ENCODE data around the gene POU2F1. TPM values are rescaled to one million over a fixed set of nuclear protein-coding genes. Genes with fewer than 3 reads are reported as not detected.

Gene POU2F1
- total RNA-seq, 5 donors from 2014 or later (not counting 1 experiment from before 2014, with no cell fraction given) = 15.1 to 34.5 (median 22.6) TPM

DNA sequence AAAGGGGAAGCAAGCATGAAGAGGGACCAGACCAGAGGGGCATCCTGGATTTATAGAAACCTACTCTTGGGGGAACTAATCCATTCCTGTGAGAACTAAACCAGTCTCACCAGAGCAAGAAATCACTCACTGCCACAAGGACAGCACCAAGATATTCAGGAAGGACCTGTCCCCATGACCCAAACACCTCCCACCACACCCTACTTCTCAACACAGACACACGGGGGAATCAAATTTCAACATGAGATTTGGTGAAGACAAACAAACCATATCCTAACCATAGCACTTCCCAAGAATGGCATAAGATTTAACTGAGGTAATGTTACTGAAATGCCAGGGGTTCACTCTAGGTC lies 12.1 kb upstream of the POU2F1 start:
- WGBS (ENCODE audit: insufficient coverage) = no CpG with 5 or more reads among the region's 1 CpG
- peaks cover 0 to 3% of the 10 kb centered on the region in 2 experiments for H3K4me1 ChIP-seq (ENCODE audit: control insufficient read depth in 1 of 2, extremely low read depth in 1 of 2, insufficient read depth in 2 of 2, low read length in 2 of 2)
- CTCF ChIA-PET = no interaction called here
- POLR2A ChIA-PET = interaction anchor here in 1 of 2 donors (0.6 kb wide), 1 partner anchor 309 kb away, joined by 9 read pairs; no protein-coding TSS in a partner anchor
- H3K4me3 ChIP-seq (ENCODE audit: control insufficient read depth in 1 of 2, extremely low read depth in 1 of 2, low read length in 1 of 2) = no peak overlapping the region
- peaks cover 0 to 2% (median 0%) of the 10 kb centered on the region in 3 donors for H3K4me1 Mint-ChIP-seq
- H3K36me3 ChIP-seq (ENCODE audit: control insufficient read depth in 2 of 2, extremely low read depth in 1 of 2, insufficient read depth in 1 of 2, low read length in 1 of 2) = no peaks in the 10 kb centered on the region
- no peak overlapping the region for H3K4me3 Mint-ChIP-seq
- H3K9me3 Mint-ChIP-seq = peaks cover 12 to 21% (median 13%) of the 10 kb centered on the region in 3 donors
- no peak overlapping the region for H3K27ac ChIP-seq (ENCODE audit: low read length)
- peaks cover 9% of the 10 kb centered on the region for H3K36me3 Mint-ChIP-seq
- no peaks in the 10 kb centered on the region for H3K27me3 ChIP-seq (replicated peaks in 1 of 2; ENCODE audit: control insufficient read depth in 2 of 2, extremely low read depth in 1 of 2, insufficient read depth in 2 of 2, low read length in 1 of 2)
- H3K27me3 Mint-ChIP-seq = no peaks in the 10 kb centered on the region
- H3K9me3 ChIP-seq = peaks cover 2% of the 10 kb centered on the region
- H3K27ac Mint-ChIP-seq = no peak overlapping the region
- DNase-seq = no peak
- ATAC-seq (replicated peaks in 1 of 4) = no peak

- H3K27me3 ChIP-seq (replicated peaks in 1 of 2; ENCODE audit: control insufficient read depth in 2 of 2, extremely low read depth in 1 of 2, insufficient read depth in 2 of 2, low read length in 1 of 2) = no peaks in the 10 kb centered on the region
- peaks cover 2% of the 10 kb centered on the region for H3K9me3 ChIP-seq
- DNase-seq = no peak
- POLR2A ChIA-PET = interaction anchor here in 1 of 2 donors (0.6 kb wide), 1 partner anchor 309 kb away, joined by 9 read pairs; no protein-coding TSS in a partner anchor
- H3K36me3 ChIP-seq (ENCODE audit: control insufficient read depth in 2 of 2, extremely low read depth in 1 of 2, insufficient read depth in 1 of 2, low read length in 1 of 2) = no peaks in the 10 kb centered on the region
- ATAC-seq (replicated peaks in 1 of 4) = no peak
- peaks cover 0 to 3% of the 10 kb centered on the region in 2 experiments for H3K4me1 ChIP-seq (ENCODE audit: control insufficient read depth in 1 of 2, extremely low read depth in 1 of 2, insufficient read depth in 2 of 2, low read length in 2 of 2)
- peaks cover 9% of the 10 kb centered on the region for H3K36me3 Mint-ChIP-seq
- peaks cover 0 to 2% (median 0%) of the 10 kb centered on the region in 3 donors for H3K4me1 Mint-ChIP-seq
- 86% methylated on average over 1 of the region's 1 CpG for WGBS (ENCODE audit: insufficient coverage)
- H3K4me3 Mint-ChIP-seq = no peak overlapping the region
- H3K27ac Mint-ChIP-seq = no peak overlapping the region
- H3K4me3 ChIP-seq (ENCODE audit: control insufficient read depth in 1 of 2, extremely low read depth in 1 of 2, low read length in 1 of 2) = no peak overlapping the region
- H3K27me3 Mint-ChIP-seq = no peaks in the 10 kb centered on the region
- CTCF ChIA-PET = no interaction called here
- H3K27ac ChIP-seq (ENCODE audit: low read length) = no peak overlapping the region
- H3K9me3 Mint-ChIP-seq = peaks cover 12 to 21% (median 13%) of the 10 kb centered on the region in 3 donors
Observed at GRCh38 chr1:167209044-167209443, 11.6 kb upstream of the POU2F1 start.

DNA sequence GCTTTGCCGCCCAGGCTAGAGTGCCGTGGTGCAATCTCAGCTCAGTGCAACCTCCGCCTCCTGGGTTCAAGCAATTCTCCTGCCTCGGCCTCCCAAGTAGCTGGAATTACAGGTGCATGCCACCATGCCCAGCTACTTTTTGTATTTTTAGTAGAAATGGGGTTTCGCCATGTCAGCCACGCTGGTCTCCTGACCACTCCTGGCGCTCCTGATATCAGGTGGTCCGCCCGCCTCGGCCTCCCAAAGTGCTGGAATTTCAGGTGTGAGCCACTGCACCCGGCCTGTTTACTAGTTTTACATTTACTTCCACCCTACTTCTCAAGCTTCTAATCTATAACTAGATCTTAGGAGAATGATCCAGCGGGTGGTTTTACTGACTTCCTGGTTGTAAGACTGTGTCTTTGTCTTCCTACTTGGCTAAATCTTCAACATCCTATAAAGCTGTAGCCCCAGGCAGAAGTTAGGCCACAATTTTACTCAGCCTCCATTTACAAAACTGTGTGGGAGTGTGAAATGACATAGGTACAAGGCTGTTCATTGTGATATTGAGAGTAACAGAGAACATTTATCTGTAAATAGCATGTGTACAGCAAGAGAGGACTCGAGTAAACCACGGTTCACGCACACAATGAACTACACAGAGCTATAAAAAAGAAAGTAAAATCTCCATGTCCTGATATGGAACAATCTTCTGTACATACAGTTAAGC lies 9.6 kb upstream of the POU2F1 start:
- Mint-ChIP-seq H3K9me3 (peaks cover 12 to 21% (median 13%) of the 10 kb centered on the region in 3 donors), H3K4me3 (no peak overlapping the region), H3K27me3 (no peaks in the 10 kb centered on the region), H3K27ac (no peak overlapping the region), H3K36me3 (peaks cover 5% of the 10 kb centered on the region), H3K4me1 (peaks cover 0 to 2% (median 0%) of the 10 kb centered on the region in 3 donors)
- no peaks in the 10 kb centered on the region for H3K36me3 ChIP-seq (ENCODE audit: control insufficient read depth in 2 of 2, extremely low read depth in 1 of 2, insufficient read depth in 1 of 2, low read length in 1 of 2)
- CTCF ChIA-PET = interaction anchor here in 1 of 2 donors (1.5 kb wide), 1 partner anchor 9 kb away, joined by 4 read pairs; the partner anchor contains the start of gene POU2F1
- no peak for ATAC-seq (replicated peaks in 1 of 4)
- H3K27ac ChIP-seq (ENCODE audit: low read length) = no peak overlapping the region
- peaks cover 2% of the 10 kb centered on the region for H3K9me3 ChIP-seq
- H3K4me1 ChIP-seq (ENCODE audit: control insufficient read depth in 1 of 2, extremely low read depth in 1 of 2, insufficient read depth in 2 of 2, low read length in 2 of 2) = peaks cover 0 to 3% of the 10 kb centered on the region in 2 experiments
- 100% methylated on average over 1 of the region's 15 CpGs for WGBS (ENCODE audit: insufficient coverage)
- no peak overlapping the region for H3K4me3 ChIP-seq (ENCODE audit: control insufficient read depth in 1 of 2, extremely low read depth in 1 of 2, low read length in 1 of 2)
- DNase-seq = no peak
- POLR2A ChIA-PET = interaction anchor here in 1 of 2 donors (0.6 kb wide), 1 partner anchor 21 kb away, joined by 9 read pairs; no protein-coding TSS in a partner anchor
- no peaks in the 10 kb centered on the region for H3K27me3 ChIP-seq (replicated peaks in 1 of 2; ENCODE audit: control insufficient read depth in 2 of 2, extremely low read depth in 1 of 2, insufficient read depth in 2 of 2, low read length in 1 of 2)

DNA sequence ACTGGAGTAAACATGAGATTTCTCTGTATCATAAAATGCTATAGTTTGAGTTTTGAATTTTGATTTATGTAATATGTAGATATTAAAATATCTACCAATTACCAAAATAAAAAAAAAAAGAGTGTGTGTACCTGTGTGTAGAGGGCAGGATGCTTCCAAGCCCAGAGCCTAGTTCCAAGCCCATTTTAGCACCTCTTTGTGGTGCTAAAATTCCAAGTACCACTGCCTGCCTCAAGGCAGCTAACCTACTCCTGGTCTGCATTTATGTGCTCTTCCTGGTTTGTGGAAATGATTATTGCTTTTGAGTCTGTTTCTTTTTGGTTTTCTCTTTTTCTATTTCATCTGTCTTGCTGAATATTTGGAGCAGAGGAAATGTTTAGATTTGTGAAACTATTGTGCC lies 8.7 kb upstream of the POU2F1 start:
- Mint-ChIP-seq H3K27me3 (no peaks in the 10 kb centered on the region), H3K36me3 (peaks cover 5% of the 10 kb centered on the region), H3K27ac (no peak overlapping the region), H3K9me3 (peaks cover 15 to 21% (median 15%) of the 10 kb centered on the region in 3 donors), H3K4me1 (peaks cover 0 to 2% (median 0%) of the 10 kb centered on the region in 3 donors), H3K4me3 (no peak overlapping the region)
- peaks cover 2% of the 10 kb centered on the region for H3K9me3 ChIP-seq
- H3K27ac ChIP-seq (ENCODE audit: low read length) = no peak overlapping the region
- peaks cover 0 to 3% of the 10 kb centered on the region in 2 experiments for H3K4me1 ChIP-seq (ENCODE audit: control insufficient read depth in 1 of 2, extremely low read depth in 1 of 2, insufficient read depth in 2 of 2, low read length in 2 of 2)
- CTCF ChIA-PET = interaction anchor here (0.6 to 1.5 kb wide), 2 partner anchors 8 kb away, joined by 3 to 4 read pairs; partner anchors contain the start of gene POU2F1 (in 1 of the 2)
- POLR2A ChIA-PET = no interaction called here
- ATAC-seq (replicated peaks in 1 of 4) = no peak
- no peak overlapping the region for H3K4me3 ChIP-seq (ENCODE audit: control insufficient read depth in 1 of 2, extremely low read depth in 1 of 2, low read length in 1 of 2)
- no peaks in the 10 kb centered on the region for H3K36me3 ChIP-seq (ENCODE audit: control insufficient read depth in 2 of 2, extremely low read depth in 1 of 2, insufficient read depth in 1 of 2, low read length in 1 of 2)
- no peak for DNase-seq
- H3K27me3 ChIP-seq (replicated peaks in 1 of 2; ENCODE audit: control insufficient read depth in 2 of 2, extremely low read depth in 1 of 2, insufficient read depth in 2 of 2, low read length in 1 of 2) = no peaks in the 10 kb centered on the region

DNA sequence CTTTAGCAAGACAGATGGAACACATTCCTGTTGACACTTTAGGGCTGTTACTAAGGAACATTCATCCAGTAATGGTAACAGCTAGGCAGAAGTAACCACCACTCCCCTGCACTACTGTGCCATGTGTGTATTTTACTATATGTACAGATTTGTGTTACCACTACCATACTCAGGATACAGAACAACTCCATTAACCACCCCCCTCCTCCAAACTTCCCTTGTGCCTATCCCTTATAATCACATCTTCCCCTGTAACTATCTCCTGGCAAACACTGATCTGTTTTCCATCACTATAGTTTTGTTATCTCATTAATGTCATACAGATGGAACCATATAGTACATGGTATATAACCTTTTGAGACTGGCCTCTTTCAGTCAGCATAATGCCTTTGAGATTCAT lies 3.9 kb upstream of the POU2F1 start:
- POLR2A ChIA-PET = no interaction called here
- no peaks in the 10 kb centered on the region for H3K27me3 Mint-ChIP-seq
- no peak overlapping the region for H3K27ac ChIP-seq (ENCODE audit: low read length)
- H3K27ac Mint-ChIP-seq = no peak overlapping the region
- ATAC-seq (replicated peaks in 1 of 4) = no peak
- no peak overlapping the region for H3K4me3 Mint-ChIP-seq
- CTCF ChIA-PET = interaction anchor here in 1 of 2 donors (1.4 kb wide), 1 partner anchor 157 kb away, joined by 3 read pairs; no protein-coding TSS in a partner anchor
- no peaks in the 10 kb centered on the region for H3K27me3 ChIP-seq (replicated peaks in 1 of 2; ENCODE audit: control insufficient read depth in 2 of 2, extremely low read depth in 1 of 2, insufficient read depth in 2 of 2, low read length in 1 of 2)
- no peak for DNase-seq
- no peaks in the 10 kb centered on the region for H3K9me3 ChIP-seq
- H3K9me3 Mint-ChIP-seq = peaks cover 0 to 3% (median 2%) of the 10 kb centered on the region in 3 donors
- H3K4me3 ChIP-seq (ENCODE audit: control insufficient read depth in 1 of 2, extremely low read depth in 1 of 2, low read length in 1 of 2) = no peak overlapping the region
- H3K36me3 ChIP-seq (ENCODE audit: control insufficient read depth in 2 of 2, extremely low read depth in 1 of 2, insufficient read depth in 1 of 2, low read length in 1 of 2) = no peaks in the 10 kb centered on the region
- H3K36me3 Mint-ChIP-seq = no peaks in the 10 kb centered on the region
- H3K4me1 Mint-ChIP-seq = peaks cover 7 to 10% (median 9%) of the 10 kb centered on the region in 3 donors
- peaks cover 4 to 6% of the 10 kb centered on the region in 2 experiments for H3K4me1 ChIP-seq (ENCODE audit: control insufficient read depth in 1 of 2, extremely low read depth in 1 of 2, insufficient read depth in 2 of 2, low read length in 2 of 2)

DNA sequence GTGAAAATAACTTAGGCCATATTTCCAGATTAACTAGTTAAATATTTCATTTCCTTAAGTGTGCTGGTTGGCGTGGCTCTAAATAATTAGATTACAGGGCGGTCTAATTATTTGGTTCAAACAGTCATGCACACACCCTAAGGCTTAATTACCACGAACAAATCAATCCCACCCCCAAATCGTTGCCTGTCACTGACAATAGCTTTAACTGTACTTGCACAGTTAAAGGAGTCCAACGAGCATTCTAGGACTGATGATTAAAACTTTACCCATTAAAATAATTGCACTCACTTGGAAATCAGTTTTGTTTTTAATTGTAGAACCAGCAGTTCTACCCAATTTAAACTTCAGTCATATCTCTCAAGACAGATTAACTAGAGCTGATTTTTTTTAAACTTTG lies 1.5 kb upstream of the POU2F1 start:
- DNase-seq (no peak), ATAC-seq (replicated peaks in 1 of 4) (no peak)
- Histone ChIP-seq H3K36me3 (ENCODE audit: control insufficient read depth in 2 of 2, extremely low read depth in 1 of 2, insufficient read depth in 1 of 2, low read length in 1 of 2) (no peaks in the 10 kb centered on the region), H3K9me3 (no peaks in the 10 kb centered on the region), H3K27me3 (replicated peaks in 1 of 2; ENCODE audit: control insufficient read depth in 2 of 2, extremely low read depth in 1 of 2, insufficient read depth in 2 of 2, low read length in 1 of 2) (no peaks in the 10 kb centered on the region), H3K27ac (ENCODE audit: low read length) (peak overlapping the region; percentile 98), H3K4me1 (ENCODE audit: control insufficient read depth in 1 of 2, extremely low read depth in 1 of 2, insufficient read depth in 2 of 2, low read length in 2 of 2) (peaks cover 12 to 16% of the 10 kb centered on the region in 2 experiments), H3K4me3 (ENCODE audit: control insufficient read depth in 1 of 2, extremely low read depth in 1 of 2, low read length in 1 of 2) (peak overlapping the region in 1 of 2 donors; percentile 98)
- H3K4me1 Mint-ChIP-seq = peaks cover 27 to 32% (median 29%) of the 10 kb centered on the region in 3 donors
- H3K27ac Mint-ChIP-seq = peak overlapping the region; percentile 97 to 98
- no peaks in the 10 kb centered on the region for H3K36me3 Mint-ChIP-seq
- H3K27me3 Mint-ChIP-seq = no peaks in the 10 kb centered on the region
- CTCF ChIA-PET = interaction anchor here (0.6 to 2.1 kb wide), 10 partner anchors 12 to 1303 kb away, joined by 3 to 30 read pairs (median 6); partner anchors contain the start of gene CREG1 (in 1 of the 2)
- WGBS (ENCODE audit: insufficient coverage) = 100% methylated on average over 2 of the region's 5 CpGs
- H3K9me3 Mint-ChIP-seq = peaks cover 0 to 3% (median 2%) of the 10 kb centered on the region in 3 donors
- H3K4me3 Mint-ChIP-seq = peak overlapping the region; percentile 83 to 94 (median 93)
- POLR2A ChIA-PET = interaction anchor here (0.6 to 0.7 kb wide), 2 partner anchors 17 to 462 kb away, joined by 3 read pairs; no protein-coding TSS in a partner anchor

Measured in T-cell (primary cell).